A549 (cell line): Measurements from ENCODE around the gene CDC42BPG. TPM values are rescaled to one million over a fixed set of nuclear protein-coding genes. Genes with fewer than 3 reads are reported as not detected.

Source experiments
- CEBPB ChIP-seq, 2 experiments: fragments of >200 bp in 1 of 2; sonication (Bioruptor Twin) in 1 of 2; formaldehyde crosslinking in 1 of 2; IDR thresholded peaks; 2 replicates each; pipeline ENCODE4 v1.6.1; 2012 to 2016
- E2F6 ChIP-seq: IDR thresholded peaks from 2 replicates; pipeline ENCODE4 v1.6.1; 2012; ENCODE audit warnings: low read depth, borderline replicate concordance
- EHF ChIP-seq: fragments of 250-450 bp; sonication (Bioruptor Pico); IDR thresholded peaks from 2 replicates; pipeline ENCODE4 v1.5.0; 2020; ENCODE audit warnings: mild to moderate bottlenecking
- EHMT2 ChIP-seq: fragments of 200-600 bp; sonication (generic); IDR thresholded peaks from 2 replicates; pipeline ENCODE4 v1.6.1; 2016; ENCODE audit warnings: antibody characterized with exemption, low read depth, mild to moderate bottlenecking, moderate library complexity
- EP300 ChIP-seq, 2 experiments: fragments of >200 bp; sonication (Bioruptor Twin); formaldehyde crosslinking; IDR thresholded peaks; 2 replicates in 1 of 2; 3 replicates in 1 of 2; pipeline ENCODE4 v1.6.1; 2016 to 2017
- HDAC2 ChIP-seq: fragments of 200-600 bp; sonication (generic); IDR thresholded peaks from 2 replicates; pipeline ENCODE4 v1.6.1; 2016
- HEYL ChIP-seq: fragments of 250-450 bp; sonication (Bioruptor Pico); IDR thresholded peaks from 2 replicates; pipeline ENCODE4 v1.8.0; 2021; ENCODE audit warnings: mild to moderate bottlenecking, moderate library complexity
- HOXA7 ChIP-seq: fragments of 250-450 bp; sonication (Bioruptor Pico); IDR thresholded peaks from 2 replicates; pipeline ENCODE4 v1.5.0; 2020; ENCODE audit warnings: mild to moderate bottlenecking, moderate library complexity
- HOXB13 ChIP-seq: fragments of 250-450 bp; sonication (Bioruptor Pico); IDR thresholded peaks from 2 replicates; pipeline ENCODE4 v1.5.0; 2020; ENCODE audit warnings: low read depth, mild to moderate bottlenecking, moderate library complexity
- KDM1A ChIP-seq: fragments of 200-600 bp; sonication (generic); IDR thresholded peaks from 2 replicates; pipeline ENCODE4 v1.6.1; 2016; ENCODE audit warnings: low read depth, mild to moderate bottlenecking
- NPAS2 ChIP-seq: fragments of 250-450 bp; sonication (Bioruptor Pico); IDR thresholded peaks from 2 replicates; pipeline ENCODE4 v1.8.0; 2022; ENCODE audit warnings: mild to moderate bottlenecking, moderate library complexity, borderline replicate concordance
- RFX5 ChIP-seq: fragments of 450-650 bp; IDR thresholded peaks from 2 replicates; pipeline ENCODE4 v1.7.1; 2014; ENCODE audit warnings: antibody characterized with exemption, mild to moderate bottlenecking, moderate library complexity
- RNF2 ChIP-seq: fragments of 200-600 bp; sonication (generic); IDR thresholded peaks from 2 replicates; pipeline ENCODE4 v1.6.1; 2016; ENCODE audit warnings: low read depth, mild to moderate bottlenecking, antibody characterized with exemption, moderate library complexity, borderline replicate concordance
- TFCP2L1 ChIP-seq: fragments of 250-450 bp; sonication (Bioruptor Pico); IDR thresholded peaks from 2 replicates; pipeline ENCODE4 v1.5.0; 2021; ENCODE audit warnings: mild to moderate bottlenecking
- ZC3H11A ChIP-seq: fragments of 450-650 bp; IDR thresholded peaks from 2 replicates; pipeline ENCODE4 v1.6.1; 2014; ENCODE audit warnings: antibody characterized with exemption, mild to moderate bottlenecking
- ZFP36 ChIP-seq: fragments of 450-650 bp; IDR thresholded peaks from 2 replicates; pipeline ENCODE4 v1.6.1; 2014; ENCODE audit warnings: borderline replicate concordance; ENCODE audit not compliant: partially characterized antibody
- polyA plus RNA-seq, 4 experiments: library from polyadenylated mRNA; depleted of rRNA in 3 of 4; stranded (reverse); fragments of >200 nt; fragmentation: RNase III in 1 of 4; extraction: RNeasy Plus Mini Kit Qiagen cat#74134 plus additional on column Dnase treatment in 1 of 4; gene quantifications; 2 replicates in 3 of 4; 3 replicates in 1 of 4; pipeline ENCODE4 v1.2.3, GENCODE V29; 2011 to 2017
- TF ChIP-seq, protein P1 (sequence below): fragments of >200 bp; sonication (Bioruptor Twin); formaldehyde crosslinking; IDR thresholded peaks from 3 replicates; pipeline ENCODE4 v1.6.1; 2016
- TF ChIP-seq, protein P2 (sequence below): fragments of >200 bp; sonication (Bioruptor Twin); formaldehyde crosslinking; IDR thresholded peaks from 2 replicates; pipeline ENCODE4 v1.6.1; 2016
- TF ChIP-seq, protein P3 (sequence below): fragments of 250-450 bp; sonication (Bioruptor Pico); IDR thresholded peaks from 2 replicates; pipeline ENCODE4 v1.5.0; 2020; ENCODE audit warnings: low read depth, mild to moderate bottlenecking, moderate library complexity
- TF ChIP-seq, protein P4 (sequence below): IDR thresholded peaks from 2 replicates; pipeline ENCODE4 v1.6.1; 2012
- TF ChIP-seq, protein P5 (sequence below): fragments of 200-600 bp; sonication (generic); IDR thresholded peaks from 2 replicates; pipeline ENCODE4 v1.6.1; 2016; ENCODE audit warnings: antibody characterized with exemption, mild to moderate bottlenecking, moderate library complexity
- TF ChIP-seq, protein P6 (sequence below): fragments of 150-350 bp; IDR thresholded peaks from 2 replicates; pipeline ENCODE4 v1.6.1; 2014; ENCODE audit warnings: low read depth, mild to moderate bottlenecking, low read length
- TF ChIP-seq, protein P7 (sequence below): fragments of >200 bp; sonication (Bioruptor Twin); formaldehyde crosslinking; IDR thresholded peaks from 3 replicates; pipeline ENCODE4 v1.5.1; 2016

CDC42BPG gene
- polyA plus RNA-seq, 2 of the 4 experiments (the other 2 are of a cell fraction), result 0.35 to 1.0 TPM

- TF ChIP-seq EP300 (IDR thresholded peaks at IDR 0.05) (no peak), CEBPB (IDR thresholded peaks at IDR 0.05) (no peak), EHMT2 (no peak), RNF2 (no peak; the same call in 1 of the 2 replicates), E2F6 (peak; percentile 50; the same call in 1 of the 2 replicates), EHF (CRISPR knock-in tag) (0 out of 2 replicates have a peak, but pooled peaks have one; percentile 8), TFCP2L1 (CRISPR knock-in tag) (no peak), HDAC2 (no peak), HOXB13 (0 out of 2 replicates have a peak, but pooled peaks have one; percentile 60), KDM1A (no peak), ZC3H11A (no peak), NPAS2 (CRISPR knock-in tag) (no peak), ZFP36 (no peak), HOXA7 (peak; percentile 62; the same call in 1 of the 2 replicates), HEYL (CRISPR knock-in tag) (no peak), RFX5 (no peak)
- TF ChIP-seq, protein P1, sequence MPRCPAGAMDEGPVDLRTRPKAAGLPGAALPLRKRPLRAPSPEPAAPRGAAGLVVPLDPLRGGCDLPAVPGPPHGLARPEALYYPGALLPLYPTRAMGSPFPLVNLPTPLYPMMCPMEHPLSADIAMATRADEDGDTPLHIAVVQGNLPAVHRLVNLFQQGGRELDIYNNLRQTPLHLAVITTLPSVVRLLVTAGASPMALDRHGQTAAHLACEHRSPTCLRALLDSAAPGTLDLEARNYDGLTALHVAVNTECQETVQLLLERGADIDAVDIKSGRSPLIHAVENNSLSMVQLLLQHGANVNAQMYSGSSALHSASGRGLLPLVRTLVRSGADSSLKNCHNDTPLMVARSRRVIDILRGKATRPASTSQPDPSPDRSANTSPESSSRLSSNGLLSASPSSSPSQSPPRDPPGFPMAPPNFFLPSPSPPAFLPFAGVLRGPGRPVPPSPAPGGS, result 0 out of 3 replicates have a peak, but pooled peaks have one; percentile 22
- TF ChIP-seq, protein P2, sequence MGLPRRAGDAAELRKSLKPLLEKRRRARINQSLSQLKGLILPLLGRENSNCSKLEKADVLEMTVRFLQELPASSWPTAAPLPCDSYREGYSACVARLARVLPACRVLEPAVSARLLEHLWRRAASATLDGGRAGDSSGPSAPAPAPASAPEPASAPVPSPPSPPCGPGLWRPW, result no peak
- TF ChIP-seq, protein P3, sequence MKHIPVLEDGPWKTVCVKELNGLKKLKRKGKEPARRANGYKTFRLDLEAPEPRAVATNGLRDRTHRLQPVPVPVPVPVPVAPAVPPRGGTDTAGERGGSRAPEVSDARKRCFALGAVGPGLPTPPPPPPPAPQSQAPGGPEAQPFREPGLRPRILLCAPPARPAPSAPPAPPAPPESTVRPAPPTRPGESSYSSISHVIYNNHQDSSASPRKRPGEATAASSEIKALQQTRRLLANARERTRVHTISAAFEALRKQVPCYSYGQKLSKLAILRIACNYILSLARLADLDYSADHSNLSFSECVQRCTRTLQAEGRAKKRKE, result no peak
- TF ChIP-seq, protein P4, sequence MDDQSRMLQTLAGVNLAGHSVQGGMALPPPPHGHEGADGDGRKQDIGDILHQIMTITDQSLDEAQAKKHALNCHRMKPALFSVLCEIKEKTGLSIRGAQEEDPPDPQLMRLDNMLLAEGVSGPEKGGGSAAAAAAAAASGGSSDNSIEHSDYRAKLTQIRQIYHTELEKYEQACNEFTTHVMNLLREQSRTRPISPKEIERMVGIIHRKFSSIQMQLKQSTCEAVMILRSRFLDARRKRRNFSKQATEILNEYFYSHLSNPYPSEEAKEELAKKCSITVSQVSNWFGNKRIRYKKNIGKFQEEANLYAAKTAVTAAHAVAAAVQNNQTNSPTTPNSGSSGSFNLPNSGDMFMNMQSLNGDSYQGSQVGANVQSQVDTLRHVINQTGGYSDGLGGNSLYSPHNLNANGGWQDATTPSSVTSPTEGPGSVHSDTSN, result no peak; the same call in 1 of the 2 replicates
- TF ChIP-seq, protein P5, sequence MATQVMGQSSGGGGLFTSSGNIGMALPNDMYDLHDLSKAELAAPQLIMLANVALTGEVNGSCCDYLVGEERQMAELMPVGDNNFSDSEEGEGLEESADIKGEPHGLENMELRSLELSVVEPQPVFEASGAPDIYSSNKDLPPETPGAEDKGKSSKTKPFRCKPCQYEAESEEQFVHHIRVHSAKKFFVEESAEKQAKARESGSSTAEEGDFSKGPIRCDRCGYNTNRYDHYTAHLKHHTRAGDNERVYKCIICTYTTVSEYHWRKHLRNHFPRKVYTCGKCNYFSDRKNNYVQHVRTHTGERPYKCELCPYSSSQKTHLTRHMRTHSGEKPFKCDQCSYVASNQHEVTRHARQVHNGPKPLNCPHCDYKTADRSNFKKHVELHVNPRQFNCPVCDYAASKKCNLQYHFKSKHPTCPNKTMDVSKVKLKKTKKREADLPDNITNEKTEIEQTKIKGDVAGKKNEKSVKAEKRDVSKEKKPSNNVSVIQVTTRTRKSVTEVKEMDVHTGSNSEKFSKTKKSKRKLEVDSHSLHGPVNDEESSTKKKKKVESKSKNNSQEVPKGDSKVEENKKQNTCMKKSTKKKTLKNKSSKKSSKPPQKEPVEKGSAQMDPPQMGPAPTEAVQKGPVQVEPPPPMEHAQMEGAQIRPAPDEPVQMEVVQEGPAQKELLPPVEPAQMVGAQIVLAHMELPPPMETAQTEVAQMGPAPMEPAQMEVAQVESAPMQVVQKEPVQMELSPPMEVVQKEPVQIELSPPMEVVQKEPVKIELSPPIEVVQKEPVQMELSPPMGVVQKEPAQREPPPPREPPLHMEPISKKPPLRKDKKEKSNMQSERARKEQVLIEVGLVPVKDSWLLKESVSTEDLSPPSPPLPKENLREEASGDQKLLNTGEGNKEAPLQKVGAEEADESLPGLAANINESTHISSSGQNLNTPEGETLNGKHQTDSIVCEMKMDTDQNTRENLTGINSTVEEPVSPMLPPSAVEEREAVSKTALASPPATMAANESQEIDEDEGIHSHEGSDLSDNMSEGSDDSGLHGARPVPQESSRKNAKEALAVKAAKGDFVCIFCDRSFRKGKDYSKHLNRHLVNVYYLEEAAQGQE, result no peak
- TF ChIP-seq, protein P6, sequence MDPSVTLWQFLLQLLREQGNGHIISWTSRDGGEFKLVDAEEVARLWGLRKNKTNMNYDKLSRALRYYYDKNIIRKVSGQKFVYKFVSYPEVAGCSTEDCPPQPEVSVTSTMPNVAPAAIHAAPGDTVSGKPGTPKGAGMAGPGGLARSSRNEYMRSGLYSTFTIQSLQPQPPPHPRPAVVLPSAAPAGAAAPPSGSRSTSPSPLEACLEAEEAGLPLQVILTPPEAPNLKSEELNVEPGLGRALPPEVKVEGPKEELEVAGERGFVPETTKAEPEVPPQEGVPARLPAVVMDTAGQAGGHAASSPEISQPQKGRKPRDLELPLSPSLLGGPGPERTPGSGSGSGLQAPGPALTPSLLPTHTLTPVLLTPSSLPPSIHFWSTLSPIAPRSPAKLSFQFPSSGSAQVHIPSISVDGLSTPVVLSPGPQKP, result no peak
- TF ChIP-seq, protein P7, sequence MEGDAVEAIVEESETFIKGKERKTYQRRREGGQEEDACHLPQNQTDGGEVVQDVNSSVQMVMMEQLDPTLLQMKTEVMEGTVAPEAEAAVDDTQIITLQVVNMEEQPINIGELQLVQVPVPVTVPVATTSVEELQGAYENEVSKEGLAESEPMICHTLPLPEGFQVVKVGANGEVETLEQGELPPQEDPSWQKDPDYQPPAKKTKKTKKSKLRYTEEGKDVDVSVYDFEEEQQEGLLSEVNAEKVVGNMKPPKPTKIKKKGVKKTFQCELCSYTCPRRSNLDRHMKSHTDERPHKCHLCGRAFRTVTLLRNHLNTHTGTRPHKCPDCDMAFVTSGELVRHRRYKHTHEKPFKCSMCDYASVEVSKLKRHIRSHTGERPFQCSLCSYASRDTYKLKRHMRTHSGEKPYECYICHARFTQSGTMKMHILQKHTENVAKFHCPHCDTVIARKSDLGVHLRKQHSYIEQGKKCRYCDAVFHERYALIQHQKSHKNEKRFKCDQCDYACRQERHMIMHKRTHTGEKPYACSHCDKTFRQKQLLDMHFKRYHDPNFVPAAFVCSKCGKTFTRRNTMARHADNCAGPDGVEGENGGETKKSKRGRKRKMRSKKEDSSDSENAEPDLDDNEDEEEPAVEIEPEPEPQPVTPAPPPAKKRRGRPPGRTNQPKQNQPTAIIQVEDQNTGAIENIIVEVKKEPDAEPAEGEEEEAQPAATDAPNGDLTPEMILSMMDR, result peak; percentile 95
Measured at GRCh38 chr11:64887757-64888405, 43.4 kb upstream of the CDC42BPG start (continued).
